Subcutaneous abdominal adipose tissue (tissue), 5 donors: ENCODE data around the gene TM2D3.
A peak's percentile ranks its signal among the peaks of the same experiment; 100 is the strongest.
"Not testable (repeated sequence)": the region's sequence is repeated elsewhere in the genome, so short reads cannot be mapped to it uniquely, and the experiment has no call there.

ENCODE experiments used
- H3K27ac ChIP-seq: one replicate; pipeline ENCODE4 v1.7.0; 2013; ENCODE audit warnings: low read depth, mild to moderate bottlenecking, inconsistent platforms, low read length, moderate library complexity
- H3K27me3 ChIP-seq, 5 donors: one replicate each; pipeline ENCODE4 v1.7.0; 2013; ENCODE audit warnings: low read length in 5 of 5, inconsistent platforms in 1 of 5; ENCODE audit not compliant: control insufficient read depth in 5 of 5, insufficient read depth in 4 of 5
- H3K36me3 ChIP-seq, 5 donors: one replicate each; pipeline ENCODE4 v1.7.0; 2013; ENCODE audit warnings: low read length in 5 of 5; ENCODE audit not compliant: control insufficient read depth in 5 of 5, insufficient read depth in 5 of 5
- H3K4me1 ChIP-seq, 5 donors: one replicate each; pipeline ENCODE4 v1.7.0; 2013; ENCODE audit warnings: low read length in 5 of 5, mild to moderate bottlenecking in 3 of 5, moderate library complexity in 1 of 5; ENCODE audit not compliant: control insufficient read depth in 5 of 5, insufficient read depth in 5 of 5
- H3K4me3 ChIP-seq, 5 donors: one replicate each; pipeline ENCODE4 v1.7.0; 2013; ENCODE audit warnings: low read length in 5 of 5, low read depth in 1 of 5
- H3K9ac ChIP-seq, 5 donors: one replicate each; pipeline ENCODE4 v1.7.0; 2013; ENCODE audit warnings: low read length in 5 of 5, mild to moderate bottlenecking in 4 of 5, moderate library complexity in 3 of 5
- H3K9me3 ChIP-seq, 5 donors: one replicate each; pipeline ENCODE4 v1.7.0; 2013; ENCODE audit warnings: low read length in 5 of 5; ENCODE audit not compliant: control insufficient read depth in 5 of 5
- donor health status: healthy.
- donor health status: healthy.
- donor health status: healthy.
- donor health status: healthy.
- donor health status: healthy.

TM2D3 gene

GRCh38 chr15:101657968-101658784 lies 6.0 kb upstream of the TM2D3 start:
- Histone ChIP-seq H3K36me3 (peaks cover 11 to 28% (median 15%) of the 10 kb centered on the region in 5 donors), H3K9ac (no peak overlapping the region), H3K4me3 (no peak overlapping the region), H3K4me1 (peaks cover 0 to 12% (median 6%) of the 10 kb centered on the region in 5 donors), H3K27ac (no peak overlapping the region), H3K27me3 (no peaks in the 10 kb centered on the region), H3K9me3 (no peaks in the 10 kb centered on the region)

- Histone ChIP-seq H3K4me3 (no peak overlapping the region), H3K9me3 (no peaks in the 10 kb centered on the region), H3K4me1 (peaks cover 1 to 20% (median 14%) of the 10 kb centered on the region in 5 donors), H3K27ac (no peak overlapping the region), H3K9ac (no peak overlapping the region), H3K27me3 (no peaks in the 10 kb centered on the region), H3K36me3 (peaks cover 11 to 28% (median 15%) of the 10 kb centered on the region in 5 donors)
These were observed 5.0 kb upstream of the TM2D3 start for GRCh38 chr15:101657171-101657570.

GRCh38 chr15:101654624-101655337 lies 2.6 kb upstream of the TM2D3 start:
- H3K27me3 ChIP-seq, H3K9me3 ChIP-seq, H3K9ac ChIP-seq, H3K27ac ChIP-seq, H3K4me3 ChIP-seq: not testable (repeated sequence)
- Histone ChIP-seq H3K4me1 (peaks cover 1 to 41% (median 31%) of the 10 kb centered on the region in 5 donors), H3K36me3 (peaks cover 6 to 16% (median 11%) of the 10 kb centered on the region in 5 donors)

GRCh38 chr15:101654171-101654570 lies 2.0 kb upstream of the TM2D3 start:
- peaks cover 6 to 18% (median 11%) of the 10 kb centered on the region in 5 donors for H3K36me3 ChIP-seq
- H3K4me1 ChIP-seq, result peaks cover 1 to 46% (median 31%) of the 10 kb centered on the region in 5 donors
- no peak overlapping the region for H3K9ac ChIP-seq
- H3K27me3 ChIP-seq, result no peaks in the 10 kb centered on the region
- no peaks in the 10 kb centered on the region for H3K9me3 ChIP-seq
- no peak overlapping the region for H3K4me3 ChIP-seq
- no peak overlapping the region for H3K27ac ChIP-seq

- Histone ChIP-seq H3K4me3 (peak overlapping the region; percentile 75 to 96 (median 94)), H3K36me3 (peaks cover 11 to 29% (median 13%) of the 10 kb centered on the region in 5 donors), H3K9ac (peak overlapping the region; percentile 88 to 98 (median 94)), H3K27ac (peak overlapping the region; percentile 98), H3K27me3 (no peaks in the 10 kb centered on the region), H3K4me1 (peaks cover 1 to 40% (median 28%) of the 10 kb centered on the region in 5 donors), H3K9me3 (no peaks in the 10 kb centered on the region)
These were observed 727 bp upstream of the TM2D3 start for GRCh38 chr15:101652786-101653430.

GRCh38 chr15:101651554-101652097 lies 555 bp downstream of the TM2D3 start:
- peak overlapping the region; percentile 98 for H3K27ac ChIP-seq
- peaks cover 1 to 42% (median 27%) of the 10 kb centered on the region in 5 donors for H3K4me1 ChIP-seq
- H3K9ac ChIP-seq, result peak overlapping the region; percentile 88 to 98 (median 92)
- H3K4me3 ChIP-seq, result peak overlapping the region; percentile 88 to 96 (median 94)
- H3K9me3 ChIP-seq, result no peaks in the 10 kb centered on the region
- H3K36me3 ChIP-seq, result peaks cover 9 to 36% (median 17%) of the 10 kb centered on the region in 5 donors
- no peaks in the 10 kb centered on the region for H3K27me3 ChIP-seq

GRCh38 chr15:101650145-101650544 lies 2.0 kb downstream of the TM2D3 start:
- Histone ChIP-seq H3K27me3 (no peaks in the 10 kb centered on the region), H3K9me3 (no peaks in the 10 kb centered on the region), H3K36me3 (peaks cover 8 to 42% (median 26%) of the 10 kb centered on the region in 5 donors), H3K27ac (no peak overlapping the region), H3K9ac (no peak overlapping the region), H3K4me3 (no peak overlapping the region), H3K4me1 (peaks cover 1 to 43% (median 27%) of the 10 kb centered on the region in 5 donors)

GRCh38 chr15:101648356-101648755 lies 3.8 kb downstream of the TM2D3 start:
- Histone ChIP-seq H3K9ac (no peak overlapping the region), H3K4me3 (no peak overlapping the region), H3K36me3 (peaks cover 15 to 57% (median 40%) of the 10 kb centered on the region in 5 donors), H3K27me3 (no peaks in the 10 kb centered on the region), H3K27ac (no peak overlapping the region), H3K9me3 (no peaks in the 10 kb centered on the region), H3K4me1 (peaks cover 1 to 40% (median 27%) of the 10 kb centered on the region in 5 donors)

GRCh38 chr15:101647251-101647650 lies 4.9 kb downstream of the TM2D3 start:
- Histone ChIP-seq H3K27ac (no peak overlapping the region), H3K4me3 (no peak overlapping the region), H3K36me3 (peaks cover 16 to 66% (median 45%) of the 10 kb centered on the region in 5 donors), H3K27me3 (no peaks in the 10 kb centered on the region), H3K9me3 (no peaks in the 10 kb centered on the region), H3K4me1 (peaks cover 0 to 34% (median 17%) of the 10 kb centered on the region in 5 donors), H3K9ac (no peak overlapping the region)
